Measurements from ENCODE around the gene INTS6.

INTS6 gene

GRCh38 chr13:51475727-51476501, 23.1 kb upstream of the INTS6 start:
- no peak overlapping the region for H3K4me3 ChIP-seq
- TF ChIP-seq, protein P1, sequence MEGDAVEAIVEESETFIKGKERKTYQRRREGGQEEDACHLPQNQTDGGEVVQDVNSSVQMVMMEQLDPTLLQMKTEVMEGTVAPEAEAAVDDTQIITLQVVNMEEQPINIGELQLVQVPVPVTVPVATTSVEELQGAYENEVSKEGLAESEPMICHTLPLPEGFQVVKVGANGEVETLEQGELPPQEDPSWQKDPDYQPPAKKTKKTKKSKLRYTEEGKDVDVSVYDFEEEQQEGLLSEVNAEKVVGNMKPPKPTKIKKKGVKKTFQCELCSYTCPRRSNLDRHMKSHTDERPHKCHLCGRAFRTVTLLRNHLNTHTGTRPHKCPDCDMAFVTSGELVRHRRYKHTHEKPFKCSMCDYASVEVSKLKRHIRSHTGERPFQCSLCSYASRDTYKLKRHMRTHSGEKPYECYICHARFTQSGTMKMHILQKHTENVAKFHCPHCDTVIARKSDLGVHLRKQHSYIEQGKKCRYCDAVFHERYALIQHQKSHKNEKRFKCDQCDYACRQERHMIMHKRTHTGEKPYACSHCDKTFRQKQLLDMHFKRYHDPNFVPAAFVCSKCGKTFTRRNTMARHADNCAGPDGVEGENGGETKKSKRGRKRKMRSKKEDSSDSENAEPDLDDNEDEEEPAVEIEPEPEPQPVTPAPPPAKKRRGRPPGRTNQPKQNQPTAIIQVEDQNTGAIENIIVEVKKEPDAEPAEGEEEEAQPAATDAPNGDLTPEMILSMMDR (IDR thresholded peaks at IDR 0.05) = no peak
- no peak overlapping the region for H3K27ac ChIP-seq
- DNase-seq (ENCODE audit: low spot score) = no peak

DNA sequence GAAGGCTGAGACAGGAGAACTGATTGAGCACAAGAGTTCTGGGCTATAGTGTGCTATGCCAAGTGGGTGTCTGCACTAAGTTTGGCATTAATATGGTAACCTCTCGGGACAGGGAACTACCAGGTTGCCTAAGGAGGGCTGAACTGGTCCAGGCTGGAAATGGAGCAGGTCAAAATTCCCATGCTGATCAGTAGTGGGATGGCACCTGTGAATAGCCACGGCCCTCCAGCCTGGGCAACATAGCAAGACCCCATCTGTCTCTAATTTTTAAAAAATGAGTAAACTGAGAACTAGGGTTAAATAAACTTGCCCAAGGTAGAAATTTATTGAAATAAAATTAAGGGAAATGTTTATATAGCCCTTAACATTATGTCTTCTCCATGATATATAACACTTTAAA, 17.0 kb upstream of the INTS6 start:
- Histone ChIP-seq H3K4me3 (no peak overlapping the region), H3K27ac (no peak overlapping the region)
- no peak for DNase-seq (ENCODE audit: low spot score)
- TF ChIP-seq, protein P1 (IDR thresholded peaks at IDR 0.05) = no peak

GRCh38 chr13:51467730-51468129, 14.9 kb upstream of the INTS6 start:
- Histone ChIP-seq H3K27ac (no peak overlapping the region), H3K4me3 (no peak overlapping the region)
- TF ChIP-seq, protein P1 (IDR thresholded peaks at IDR 0.05) = no peak
- DNase-seq (ENCODE audit: low spot score) = no peak

- Histone ChIP-seq H3K27ac (no peak overlapping the region), H3K4me3 (no peak overlapping the region)
- DNase-seq (ENCODE audit: low spot score) = no peak
- TF ChIP-seq, protein P1 (IDR thresholded peaks at IDR 0.05) = no peak
Observed at GRCh38 chr13:51465124-51465523, 12.3 kb upstream of the INTS6 start.

DNA sequence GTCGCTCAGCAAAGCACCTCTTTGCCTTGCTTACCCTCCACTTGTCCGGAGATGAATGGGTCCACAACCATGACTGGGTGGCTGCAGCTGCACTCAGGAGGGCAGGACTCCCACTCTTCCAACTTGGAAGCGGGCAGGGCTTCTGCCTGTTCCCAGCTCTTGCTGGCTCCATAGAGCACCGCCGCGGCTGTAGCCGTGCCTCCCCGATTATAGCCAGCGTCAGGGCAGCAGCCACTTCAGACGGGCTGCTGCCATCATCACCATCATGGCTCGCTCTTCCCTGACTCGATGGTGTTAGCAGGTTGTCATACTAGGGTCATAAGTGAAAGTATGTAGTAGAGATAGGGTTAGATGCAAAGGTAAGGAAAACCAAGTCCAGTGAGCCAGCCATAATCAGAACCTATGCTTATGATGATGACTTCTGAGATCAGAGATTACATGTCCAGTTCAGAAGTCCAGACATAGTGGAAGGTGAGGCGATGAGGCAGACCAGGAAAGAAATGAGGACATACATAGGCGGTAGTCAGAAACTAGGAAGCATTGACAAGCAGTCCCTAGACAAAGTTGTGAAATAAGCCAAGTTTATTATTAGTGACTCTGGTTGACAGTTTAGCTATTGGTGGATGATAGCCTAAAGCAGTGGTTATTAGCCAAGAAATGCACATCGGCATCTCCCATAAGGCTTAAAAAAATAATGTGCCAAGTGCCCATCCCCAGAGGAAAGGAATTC, 4.4 kb upstream of the INTS6 start:
- Histone ChIP-seq H3K4me3 (no peak overlapping the region), H3K27ac (no peak overlapping the region)
- no peak for DNase-seq (ENCODE audit: low spot score)
- TF ChIP-seq, protein P1 (IDR thresholded peaks at IDR 0.05) = no peak

- TF ChIP-seq, protein P1 (IDR thresholded peaks at IDR 0.05) = no peak
- no peak overlapping the region for H3K4me3 ChIP-seq
- no peak for DNase-seq (ENCODE audit: low spot score)
- H3K27ac ChIP-seq = no peak overlapping the region
Observed at GRCh38 chr13:51456510-51456909, 3.7 kb upstream of the INTS6 start.

GRCh38 chr13:51455532-51455931, 2.7 kb upstream of the INTS6 start:
- DNase-seq (ENCODE audit: low spot score) = no peak
- Histone ChIP-seq H3K4me3 (no peak overlapping the region), H3K27ac (no peak overlapping the region)
- TF ChIP-seq, protein P1 (IDR thresholded peaks at IDR 0.05) = no peak
